IPS DF 6.9 (cell line): ENCODE measurements around the gene CLCN5.
"Not testable (repeated sequence)": the region's sequence is repeated elsewhere in the genome, so short reads cannot be mapped to it uniquely, and the experiment has no call there.

ENCODE experiments used
- DNase-seq: peaks from one replicate; pipeline ENCODE4 v3.0.0-alpha.2; 2013; ENCODE audit warnings: low read depth, low spot score
- H3K27ac ChIP-seq: one replicate; pipeline ENCODE4 v1.5.1; 2013; ENCODE audit warnings: low read length, control low read depth
- H3K27me3 ChIP-seq: 2 replicates; pipeline ENCODE4 v1.6.1; 2013; ENCODE audit warnings: mild to moderate bottlenecking, low read length; ENCODE audit not compliant: control insufficient read depth, insufficient read depth
- H3K36me3 ChIP-seq: 2 replicates; pipeline ENCODE4 v1.6.1; 2013; ENCODE audit warnings: low read length; ENCODE audit not compliant: control insufficient read depth, insufficient read depth
- H3K4me1 ChIP-seq: 2 replicates; pipeline ENCODE4 v1.6.1; 2013; ENCODE audit warnings: low read length; ENCODE audit not compliant: control insufficient read depth, insufficient read depth
- H3K4me3 ChIP-seq: 2 replicates; pipeline ENCODE4 v1.5.1; 2013; ENCODE audit warnings: mild to moderate bottlenecking, low read length
- H3K9me3 ChIP-seq: 2 replicates; pipeline ENCODE4 v1.6.1; 2013; ENCODE audit warnings: low read length, inconsistent platforms; ENCODE audit not compliant: control insufficient read depth, insufficient read depth
- WGBS: extraction: QIAGEN DNeasy Blood & Tissue Kit; methylation state at CpG from one replicate; pipeline ENCODE4 v1.1.7; 2013; ENCODE audit warnings: mixed read lengths, missing lambda C conversion rate; ENCODE audit not compliant: insufficient read length, insufficient coverage; 5-methylcytosine and 5-hydroxymethylcytosine counted together

The CLCN5 gene

DNA sequence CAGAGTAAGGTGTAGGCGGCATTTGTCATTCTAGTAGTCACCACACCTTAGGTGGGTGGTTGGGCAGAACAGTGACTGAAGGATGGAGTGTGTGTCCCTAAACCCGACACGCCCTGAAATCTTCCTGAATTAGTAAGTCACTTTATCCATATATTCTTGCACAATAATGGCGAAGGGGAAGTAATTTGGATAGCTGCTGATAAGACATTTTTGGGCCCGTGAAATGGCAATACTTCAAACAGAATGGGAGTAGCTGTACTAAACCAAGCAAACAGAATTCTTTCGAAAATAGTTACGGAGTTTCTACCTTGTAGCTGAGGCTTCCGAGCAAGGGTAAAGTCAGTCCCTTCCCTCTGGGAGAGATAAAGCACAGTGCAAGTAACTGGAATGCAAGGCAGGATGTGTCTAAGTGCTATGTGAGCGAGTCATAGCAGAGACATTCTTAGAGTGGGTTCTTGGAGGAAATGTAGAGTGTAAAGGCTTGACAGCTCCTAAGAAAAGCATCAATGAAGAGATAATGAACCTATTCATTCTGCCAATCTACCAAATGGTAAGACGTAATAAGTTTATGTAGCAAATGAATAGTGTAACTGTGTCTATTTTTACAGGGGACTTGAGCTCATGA is 72.8 kb downstream of the CLCN5 start:
- Histone ChIP-seq H3K4me1 (no peaks in the 10 kb centered on the region; the same call in none of the 2 replicates), H3K36me3 (no peaks in the 10 kb centered on the region), H3K27me3 (no peaks in the 10 kb centered on the region), H3K4me3 (no peak overlapping the region), H3K27ac (no peak overlapping the region), H3K9me3 (no peaks in the 10 kb centered on the region)
- WGBS: no CpG with 5 or more reads among the region's 10 CpGs
- DNase-seq: no peak

DNA sequence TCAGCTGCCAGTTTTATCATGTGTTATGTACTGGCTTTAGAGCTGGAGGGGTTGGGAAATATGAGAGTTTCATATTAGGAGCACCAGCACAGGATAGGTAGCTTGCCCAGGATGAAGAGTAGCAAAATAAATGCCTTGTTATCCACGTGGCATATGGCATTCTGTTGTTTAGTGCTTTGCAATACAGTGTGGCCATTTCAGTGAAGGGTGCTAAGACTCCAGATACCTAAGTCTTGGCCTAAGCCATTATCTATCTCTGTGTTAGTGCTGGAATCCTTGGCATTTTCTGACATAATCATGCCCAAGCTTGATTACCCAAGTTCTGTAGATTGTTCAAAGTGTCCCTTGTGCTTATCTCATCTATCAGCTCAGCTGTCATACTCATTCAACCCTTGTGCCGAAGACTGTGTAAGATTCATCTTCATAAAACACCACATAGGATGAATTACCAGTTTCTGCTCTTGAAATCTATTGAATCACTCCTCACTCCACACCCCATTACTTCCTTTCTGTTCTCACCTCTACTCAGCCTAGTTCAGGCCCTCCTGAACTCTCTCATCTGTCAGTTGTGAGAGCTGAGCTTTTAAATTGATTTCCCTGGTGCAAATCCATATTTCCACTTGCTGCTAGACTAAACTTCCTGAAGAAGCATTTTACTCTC is 73.5 kb downstream of the CLCN5 start:
- no peak overlapping the region for H3K4me3 ChIP-seq
- no peaks in the 10 kb centered on the region; the same call in none of the 2 replicates for H3K4me1 ChIP-seq
- DNase-seq: no peak
- H3K36me3 ChIP-seq: no peaks in the 10 kb centered on the region
- H3K27me3 ChIP-seq: no peaks in the 10 kb centered on the region
- H3K27ac ChIP-seq: no peak overlapping the region
- WGBS: no CpG with 5 or more reads among the region's 2 CpGs
- H3K9me3 ChIP-seq: no peaks in the 10 kb centered on the region

DNA sequence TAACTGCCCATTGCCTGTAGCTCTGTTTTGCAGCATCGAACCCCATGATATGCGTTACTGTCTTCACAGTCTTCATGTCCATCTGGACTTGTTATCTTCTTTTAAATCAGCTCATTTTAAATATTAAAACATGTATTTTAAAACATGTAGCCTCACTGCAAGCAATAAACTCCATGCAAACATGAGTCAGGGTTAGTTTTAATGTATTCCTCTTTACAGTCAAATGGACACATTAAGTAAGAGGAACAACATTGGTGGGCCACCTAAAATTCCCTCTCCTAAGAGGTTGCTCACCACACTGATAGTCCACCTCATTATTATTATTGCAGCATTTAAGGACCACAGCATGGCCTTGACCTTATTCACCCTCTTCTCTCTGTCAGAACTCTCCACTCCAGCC is 74.1 kb downstream of the CLCN5 start:
- no peak overlapping the region for H3K27ac ChIP-seq

DNA sequence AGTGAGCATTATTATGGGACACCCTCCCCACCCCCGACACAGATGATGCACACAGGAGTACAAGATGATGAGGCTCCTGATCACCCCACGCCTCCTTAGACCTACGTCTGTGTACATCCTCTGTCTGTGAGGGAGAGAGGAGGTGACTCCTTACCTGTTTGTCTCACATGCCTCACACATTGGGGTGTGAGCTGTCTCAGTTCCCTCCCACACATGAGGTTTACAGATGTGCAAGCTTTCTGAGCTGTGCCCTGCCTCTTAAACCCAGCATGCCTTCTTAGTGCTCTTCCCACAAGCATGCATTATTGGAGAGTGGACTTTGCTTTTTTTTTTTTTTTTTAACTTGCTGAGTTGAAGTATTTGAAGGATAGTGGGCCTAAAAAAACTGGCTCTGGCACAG is 76.7 kb downstream of the CLCN5 start:
- no peaks in the 10 kb centered on the region for H3K27me3 ChIP-seq
- H3K27ac ChIP-seq: no peak overlapping the region
- no peak for DNase-seq
- WGBS: no CpG with 5 or more reads among the region's 3 CpGs
- no peaks in the 10 kb centered on the region for H3K36me3 ChIP-seq
- H3K9me3 ChIP-seq: no peaks in the 10 kb centered on the region
- no peaks in the 10 kb centered on the region; the same call in 1 of the 2 replicates for H3K4me1 ChIP-seq
- no peak overlapping the region for H3K4me3 ChIP-seq

More for the DNA sequence above, 74.1 kb downstream of the CLCN5 start:
- Histone ChIP-seq H3K36me3 (no peaks in the 10 kb centered on the region), H3K4me1 (no peaks in the 10 kb centered on the region; the same call in none of the 2 replicates), H3K27me3 (no peaks in the 10 kb centered on the region), H3K4me3 (no peak overlapping the region), H3K9me3 (no peaks in the 10 kb centered on the region)
- no CpG with 5 or more reads among the region's 2 CpGs for WGBS
- no peak for DNase-seq

DNA sequence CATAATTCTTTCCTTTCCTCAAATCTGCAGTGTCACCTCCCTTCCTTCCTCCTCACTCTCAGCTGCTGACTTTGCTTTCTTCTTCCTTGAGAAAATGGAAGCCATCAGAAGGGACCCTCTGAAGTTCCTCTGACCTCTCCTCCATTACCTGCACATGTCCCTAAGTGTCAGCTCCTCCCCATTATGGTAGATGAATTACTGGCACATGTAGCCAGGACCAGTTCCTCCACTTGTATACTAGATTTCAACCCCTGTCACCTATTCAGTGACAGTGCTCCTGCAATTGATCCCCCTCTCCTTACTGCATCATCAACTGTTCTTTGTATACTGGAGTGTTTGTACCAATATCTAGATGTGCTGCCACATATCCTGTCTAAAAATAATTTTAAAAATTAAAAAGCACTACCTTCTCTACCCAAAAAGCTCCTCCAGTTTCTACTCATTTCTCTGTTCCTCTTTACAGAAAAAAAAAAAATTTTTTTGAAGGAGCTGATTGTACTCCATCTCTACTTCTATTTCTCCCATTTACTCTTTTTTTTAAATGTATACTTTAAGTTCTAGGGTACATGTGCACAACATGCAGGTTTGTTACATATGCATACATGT is 78.6 kb downstream of the CLCN5 start:
- H3K36me3 ChIP-seq: no peaks in the 10 kb centered on the region
- H3K27ac ChIP-seq: no peak overlapping the region
- DNase-seq: no peak
- no peak overlapping the region for H3K4me3 ChIP-seq
- no peaks in the 10 kb centered on the region for H3K4me1 ChIP-seq
- H3K9me3 ChIP-seq: no peaks in the 10 kb centered on the region
- no peaks in the 10 kb centered on the region for H3K27me3 ChIP-seq

DNA sequence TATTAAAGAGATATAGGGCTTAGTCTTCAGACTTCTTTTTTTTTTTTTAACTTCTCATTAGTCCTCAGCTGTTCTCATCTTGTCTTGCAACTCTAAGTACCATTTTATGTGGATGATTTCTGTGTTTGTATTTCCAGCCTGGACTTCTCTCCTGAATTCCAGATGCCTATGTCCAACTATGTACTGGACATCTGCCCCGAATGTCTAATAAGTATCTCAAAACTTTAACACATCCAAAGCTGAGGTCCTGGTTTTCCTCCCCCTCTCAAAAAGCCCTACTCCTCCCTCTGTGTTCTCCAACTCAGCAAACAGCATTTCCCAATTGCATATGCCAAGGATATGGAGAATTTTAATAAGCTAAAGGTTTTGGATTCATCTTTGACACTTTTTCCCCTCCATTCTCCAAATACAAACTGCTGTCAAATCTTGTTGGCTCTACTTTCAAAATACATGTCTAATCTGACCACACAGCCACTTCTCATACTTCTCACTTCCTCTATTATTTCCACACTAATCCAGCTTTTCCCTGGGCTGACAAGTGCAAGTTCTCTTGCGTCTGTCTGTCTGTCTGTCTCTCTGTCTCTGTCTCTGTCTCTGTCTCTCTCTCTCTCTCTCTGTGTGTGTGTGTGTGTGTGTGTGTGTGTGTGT is 79.8 kb downstream of the CLCN5 start:
- no peaks in the 10 kb centered on the region for H3K36me3 ChIP-seq
- no peak overlapping the region for H3K4me3 ChIP-seq
- DNase-seq: no peak
- H3K4me1 ChIP-seq: no peaks in the 10 kb centered on the region
- no peaks in the 10 kb centered on the region for H3K27me3 ChIP-seq
- no CpG with 5 or more reads among the region's 2 CpGs for WGBS
- H3K27ac ChIP-seq: no peak overlapping the region
- H3K9me3 ChIP-seq: no peaks in the 10 kb centered on the region

DNA sequence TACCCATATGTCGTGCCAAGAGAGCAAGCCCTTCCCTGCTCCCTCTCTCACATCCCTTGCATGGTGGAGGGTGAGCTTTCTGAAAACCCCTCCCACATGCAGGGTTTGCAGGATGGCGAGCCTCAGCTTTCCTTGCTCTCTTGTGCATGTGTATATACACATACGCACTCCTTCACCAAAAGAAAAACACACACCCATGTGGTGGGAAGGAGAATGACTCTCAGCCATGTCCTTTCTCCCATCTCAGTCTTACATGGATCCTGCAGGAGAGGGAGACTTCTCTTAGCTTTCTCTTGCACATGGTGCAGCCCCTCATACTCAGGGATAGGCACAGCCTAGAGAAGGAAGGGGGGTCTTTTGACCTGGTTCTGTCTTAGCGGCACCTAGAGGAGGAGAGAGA is 81.1 kb downstream of the CLCN5 start:
- no peaks in the 10 kb centered on the region for H3K4me1 ChIP-seq
- H3K9me3 ChIP-seq: no peaks in the 10 kb centered on the region
- DNase-seq: no peak
- no CpG with 5 or more reads among the region's 4 CpGs for WGBS
- H3K36me3 ChIP-seq: no peaks in the 10 kb centered on the region
- H3K4me3 ChIP-seq: no peak overlapping the region
- H3K27me3 ChIP-seq: no peaks in the 10 kb centered on the region
- no peak overlapping the region for H3K27ac ChIP-seq

DNA sequence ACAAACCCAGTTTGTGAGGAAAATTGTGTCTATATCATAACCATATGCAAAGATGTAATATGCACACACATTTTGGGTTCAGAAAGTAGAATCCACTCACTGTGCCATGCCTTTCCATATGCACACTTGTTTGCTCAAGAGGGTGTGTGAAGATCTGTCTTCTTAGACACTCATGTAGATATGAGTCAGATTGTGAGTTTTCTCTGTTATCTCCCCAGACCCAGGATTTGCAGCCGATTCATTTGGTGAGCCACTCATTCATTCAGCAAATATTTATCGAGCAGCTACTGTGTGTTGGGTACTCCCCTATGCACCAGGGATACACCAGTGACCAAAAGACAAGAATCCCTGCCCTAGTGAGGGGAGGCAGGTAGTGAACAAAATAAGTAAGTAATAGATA is 81.5 kb downstream of the CLCN5 start:
- no peaks in the 10 kb centered on the region for H3K27me3 ChIP-seq
- no peaks in the 10 kb centered on the region for H3K36me3 ChIP-seq
- no CpG with 5 or more reads among the region's 2 CpGs for WGBS
- no peaks in the 10 kb centered on the region for H3K4me1 ChIP-seq
- H3K27ac ChIP-seq: no peak overlapping the region
- H3K9me3 ChIP-seq: no peaks in the 10 kb centered on the region
- H3K4me3 ChIP-seq: no peak overlapping the region
- DNase-seq: no peak

DNA sequence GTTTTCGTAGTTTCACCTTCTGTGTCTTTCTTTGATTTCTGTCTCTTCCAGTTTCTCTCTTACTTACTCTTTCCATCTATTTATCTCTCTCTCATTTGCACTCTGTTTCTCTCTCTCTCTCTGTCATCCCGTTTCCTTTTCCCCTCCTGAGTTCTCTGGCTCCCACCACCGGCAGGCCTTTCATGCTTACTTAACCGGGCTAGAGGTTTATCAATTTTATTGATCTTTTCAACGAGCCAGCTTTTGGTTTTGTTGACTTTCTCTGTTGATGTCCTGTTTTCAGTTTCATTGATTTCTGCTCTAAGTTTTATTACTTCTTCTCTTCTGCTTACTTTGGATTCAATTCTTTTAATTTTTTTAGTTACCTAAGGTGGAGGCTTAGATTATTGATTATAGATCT is 103.2 kb downstream of the CLCN5 start:
- WGBS: no CpG with 5 or more reads among the region's 5 CpGs
- not testable (repeated sequence) for H3K4me1 ChIP-seq, H3K27ac ChIP-seq, H3K36me3 ChIP-seq, H3K9me3 ChIP-seq, H3K27me3 ChIP-seq, H3K4me3 ChIP-seq, DNase-seq

DNA sequence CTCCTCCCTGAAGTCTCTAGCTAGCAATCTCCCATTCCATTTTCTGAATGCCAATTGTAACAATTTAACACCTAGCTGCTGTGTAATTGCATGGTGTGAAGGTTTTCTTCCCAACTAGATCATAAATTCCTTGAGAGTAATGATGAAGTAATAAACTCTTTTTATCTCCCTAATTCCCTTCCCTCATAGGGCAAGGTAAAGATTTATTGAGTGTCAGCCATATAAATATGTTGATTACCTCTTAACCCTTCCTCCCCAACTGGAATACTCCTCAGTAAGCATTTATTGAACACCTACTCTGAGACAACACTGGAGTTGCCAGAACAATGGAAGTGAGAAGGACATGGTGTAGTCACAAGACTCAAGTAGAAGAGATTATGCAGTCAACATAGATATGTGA is 112.7 kb downstream of the CLCN5 start:
- Histone ChIP-seq H3K27me3 (no peaks in the 10 kb centered on the region), H3K4me1 (no peaks in the 10 kb centered on the region), H3K27ac (no peak overlapping the region), H3K9me3 (no peaks in the 10 kb centered on the region), H3K36me3 (no peaks in the 10 kb centered on the region), H3K4me3 (no peak overlapping the region)
- DNase-seq: no peak
